Retinal pigment epithelial cell (primary cell): Measurements from ENCODE around the gene PLEKHA5.
"Not testable (repeated sequence)": the region's sequence is repeated elsewhere in the genome, so short reads cannot be mapped to it uniquely, and the experiment has no call there.

Experiments
- DNase-seq: peaks from one replicate; pipeline ENCODE4 v3.0.0-alpha.2; 2010; ENCODE audit warnings: low read depth
- H3K4me3 ChIP-seq: 2 replicates; pipeline ENCODE4 v1.5.1; 2011; ENCODE audit warnings: mild to moderate bottlenecking, low read length, control low read depth, moderate library complexity
- TF ChIP-seq, protein P1 (sequence below): conservative IDR thresholded peaks from 2 replicates; pipeline ENCODE4 v1.5.1; 2011; ENCODE audit warnings: low read depth, low read length, control low read depth, inconsistent platforms

PLEKHA5 gene

DNA sequence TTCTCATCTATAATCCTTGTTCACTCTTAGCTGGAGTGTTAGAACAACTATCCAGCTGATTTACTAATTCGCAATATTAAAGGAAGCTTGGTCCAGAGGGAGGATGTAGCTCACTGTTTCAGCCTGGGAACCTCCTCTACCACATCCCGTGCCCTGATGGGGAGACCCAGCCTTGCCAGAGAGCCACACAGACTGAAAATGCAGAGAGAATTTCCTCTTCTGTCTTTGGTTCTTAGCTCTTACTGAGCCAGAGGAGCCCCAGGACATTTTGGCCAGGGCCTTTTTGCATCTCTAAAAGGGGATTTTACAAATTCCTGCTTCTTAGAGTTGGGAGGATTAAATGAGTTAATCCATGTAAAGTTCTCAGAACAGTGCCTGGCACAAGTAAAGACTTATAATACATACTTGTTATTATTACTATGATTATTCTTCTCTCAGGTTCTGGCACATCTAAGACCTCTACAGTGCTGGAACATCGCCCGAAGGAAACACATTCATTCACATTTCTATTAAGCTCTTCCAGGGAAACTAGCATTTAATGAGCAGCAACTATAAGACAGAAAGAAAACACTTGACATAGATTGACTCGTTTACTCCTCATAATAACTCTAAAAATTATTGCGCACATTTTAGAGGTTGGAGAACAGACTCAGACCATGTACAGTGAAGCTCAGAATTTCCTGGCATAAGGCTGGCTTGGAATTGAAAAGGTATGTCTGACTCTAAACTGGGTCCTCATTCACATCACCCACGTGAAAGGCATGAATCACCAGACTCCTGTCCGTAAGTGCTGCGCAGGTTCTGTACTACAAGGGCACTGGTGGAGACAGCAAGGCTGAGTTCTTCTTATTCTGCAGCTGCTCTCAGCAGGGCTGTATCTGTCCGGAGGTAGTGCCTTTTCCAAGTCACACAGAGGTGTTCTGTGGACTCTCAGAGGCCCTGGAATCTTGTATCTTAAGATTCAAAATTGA, 282.0 kb downstream of the PLEKHA5 start:
- no peak overlapping the region for H3K4me3 ChIP-seq
- DNase-seq: peak; percentile 89
- TF ChIP-seq, protein P1, sequence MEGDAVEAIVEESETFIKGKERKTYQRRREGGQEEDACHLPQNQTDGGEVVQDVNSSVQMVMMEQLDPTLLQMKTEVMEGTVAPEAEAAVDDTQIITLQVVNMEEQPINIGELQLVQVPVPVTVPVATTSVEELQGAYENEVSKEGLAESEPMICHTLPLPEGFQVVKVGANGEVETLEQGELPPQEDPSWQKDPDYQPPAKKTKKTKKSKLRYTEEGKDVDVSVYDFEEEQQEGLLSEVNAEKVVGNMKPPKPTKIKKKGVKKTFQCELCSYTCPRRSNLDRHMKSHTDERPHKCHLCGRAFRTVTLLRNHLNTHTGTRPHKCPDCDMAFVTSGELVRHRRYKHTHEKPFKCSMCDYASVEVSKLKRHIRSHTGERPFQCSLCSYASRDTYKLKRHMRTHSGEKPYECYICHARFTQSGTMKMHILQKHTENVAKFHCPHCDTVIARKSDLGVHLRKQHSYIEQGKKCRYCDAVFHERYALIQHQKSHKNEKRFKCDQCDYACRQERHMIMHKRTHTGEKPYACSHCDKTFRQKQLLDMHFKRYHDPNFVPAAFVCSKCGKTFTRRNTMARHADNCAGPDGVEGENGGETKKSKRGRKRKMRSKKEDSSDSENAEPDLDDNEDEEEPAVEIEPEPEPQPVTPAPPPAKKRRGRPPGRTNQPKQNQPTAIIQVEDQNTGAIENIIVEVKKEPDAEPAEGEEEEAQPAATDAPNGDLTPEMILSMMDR: no peak

DNA sequence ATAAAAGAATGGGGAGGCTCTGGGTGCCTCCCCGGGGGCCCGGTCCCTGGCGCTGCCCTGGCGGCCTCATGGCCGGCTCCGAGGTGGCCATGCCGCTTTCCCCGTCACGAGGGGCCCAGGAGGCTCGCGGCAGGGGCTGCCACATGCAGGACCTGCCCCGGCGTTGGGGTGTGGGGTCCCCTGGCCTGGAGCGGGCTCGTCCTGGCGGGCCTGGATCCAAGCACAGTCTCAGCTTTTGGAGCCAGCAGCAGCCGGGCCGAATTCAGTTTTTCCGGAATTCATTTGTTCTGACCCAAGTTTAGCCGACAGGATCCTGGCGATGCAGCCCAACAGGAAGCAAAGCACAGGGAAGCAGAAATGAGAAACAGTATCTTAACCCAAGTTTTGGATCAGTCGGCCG, 283.3 kb downstream of the PLEKHA5 start:
- TF ChIP-seq, protein P1: no peak
- no peak overlapping the region for H3K4me3 ChIP-seq
- no peak for DNase-seq

DNA sequence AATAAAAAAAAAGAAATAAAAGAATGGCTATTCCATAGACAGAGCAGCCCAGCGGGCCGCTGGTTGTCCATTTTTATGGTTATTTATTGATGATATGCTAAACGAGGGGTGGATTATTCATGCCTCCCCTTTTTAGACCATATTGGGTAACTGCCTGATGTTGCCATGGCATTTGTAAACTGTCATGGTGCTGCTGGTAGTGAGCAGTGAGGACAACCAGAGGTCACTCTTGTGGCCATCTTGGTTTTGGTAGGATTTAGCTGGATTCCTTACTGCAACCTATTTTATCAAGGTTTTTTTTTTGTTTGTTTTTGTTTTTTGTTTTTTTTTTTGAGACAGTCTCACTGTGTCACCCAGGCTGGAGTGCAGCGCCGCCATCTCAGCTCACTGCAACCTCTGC, 284.0 kb downstream of the PLEKHA5 start:
- DNase-seq, H3K4me3 ChIP-seq: not testable (repeated sequence)

DNA sequence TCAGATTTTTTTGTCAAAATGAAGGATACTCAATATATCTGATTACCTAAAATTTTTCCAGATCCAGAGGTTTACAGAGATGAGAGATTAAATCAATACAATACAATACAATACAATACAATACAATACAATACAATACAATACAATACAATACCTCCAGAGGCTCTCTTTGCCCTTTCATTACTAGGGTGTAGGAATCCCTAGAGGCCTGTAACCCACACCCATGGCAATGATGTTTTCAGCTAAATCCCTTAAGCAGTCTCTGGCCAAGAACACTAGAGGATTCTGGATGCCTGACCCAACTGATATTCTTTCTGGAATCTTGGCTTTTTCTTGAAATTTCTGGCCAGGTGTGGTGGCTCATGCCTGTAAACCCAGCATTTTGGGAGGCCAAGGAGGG, 286.0 kb downstream of the PLEKHA5 start:
- TF ChIP-seq, protein P1: no peak
- no peak overlapping the region for H3K4me3 ChIP-seq
- no peak for DNase-seq

DNA sequence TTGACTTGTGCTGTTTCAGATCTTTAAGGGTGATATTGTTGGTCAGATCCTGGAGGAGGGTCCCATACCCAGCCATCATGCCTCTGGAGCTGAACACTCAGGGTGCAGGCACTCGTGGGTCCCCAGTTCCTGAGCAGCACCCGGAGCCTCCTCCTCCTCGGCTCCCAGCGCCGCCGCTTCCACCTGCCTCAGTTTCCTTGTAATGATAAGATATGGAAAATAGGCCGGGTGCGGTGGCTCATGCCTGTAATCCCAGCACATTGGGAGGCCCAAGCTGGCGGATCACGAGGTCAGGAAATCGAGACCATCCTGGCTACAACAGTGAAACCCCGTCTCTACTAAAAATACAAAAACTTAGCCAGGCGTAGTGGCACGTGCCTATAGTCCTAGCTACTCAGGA, 289.6 kb downstream of the PLEKHA5 start:
- no peak for DNase-seq
- TF ChIP-seq, protein P1: no peak
- H3K4me3 ChIP-seq: no peak overlapping the region

DNA sequence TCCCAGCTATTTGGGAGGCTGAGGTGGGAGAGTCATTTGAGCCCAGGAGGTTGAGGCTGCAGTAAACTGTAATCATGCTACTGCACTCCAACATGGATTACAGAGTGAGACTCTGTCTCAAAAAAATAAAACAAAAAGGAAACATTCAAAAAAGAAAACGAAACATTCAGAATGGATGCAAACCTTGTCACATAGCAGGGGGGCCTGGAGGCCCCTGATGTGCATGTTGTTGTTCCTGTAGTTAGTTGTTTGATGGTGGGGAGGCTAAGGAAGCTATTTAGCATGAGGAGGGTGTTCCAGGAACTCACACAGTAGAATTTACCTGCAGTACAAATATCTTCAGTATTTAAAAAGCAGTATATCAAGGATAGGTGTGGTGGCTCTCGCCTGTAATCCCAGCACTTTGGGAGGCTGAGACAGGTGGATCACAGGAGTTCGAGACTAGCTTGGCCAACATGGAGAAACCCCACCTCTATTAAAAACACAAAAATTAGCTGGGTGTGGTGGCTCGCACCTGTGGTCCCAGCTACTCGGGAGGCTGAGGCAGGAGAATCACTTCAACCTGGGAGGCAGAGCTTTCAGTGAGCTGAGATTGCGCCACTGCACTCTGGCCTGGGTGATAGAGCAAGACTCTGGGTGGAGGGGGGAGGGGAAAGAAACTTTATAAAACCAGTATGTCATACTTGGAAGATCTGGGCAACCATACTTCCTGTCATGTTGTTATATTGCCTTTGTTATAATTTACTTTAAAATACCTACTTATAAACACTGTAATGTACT, 292.2 kb downstream of the PLEKHA5 start:
- no peak for DNase-seq
- TF ChIP-seq, protein P1: no peak
- H3K4me3 ChIP-seq: no peak overlapping the region

DNA sequence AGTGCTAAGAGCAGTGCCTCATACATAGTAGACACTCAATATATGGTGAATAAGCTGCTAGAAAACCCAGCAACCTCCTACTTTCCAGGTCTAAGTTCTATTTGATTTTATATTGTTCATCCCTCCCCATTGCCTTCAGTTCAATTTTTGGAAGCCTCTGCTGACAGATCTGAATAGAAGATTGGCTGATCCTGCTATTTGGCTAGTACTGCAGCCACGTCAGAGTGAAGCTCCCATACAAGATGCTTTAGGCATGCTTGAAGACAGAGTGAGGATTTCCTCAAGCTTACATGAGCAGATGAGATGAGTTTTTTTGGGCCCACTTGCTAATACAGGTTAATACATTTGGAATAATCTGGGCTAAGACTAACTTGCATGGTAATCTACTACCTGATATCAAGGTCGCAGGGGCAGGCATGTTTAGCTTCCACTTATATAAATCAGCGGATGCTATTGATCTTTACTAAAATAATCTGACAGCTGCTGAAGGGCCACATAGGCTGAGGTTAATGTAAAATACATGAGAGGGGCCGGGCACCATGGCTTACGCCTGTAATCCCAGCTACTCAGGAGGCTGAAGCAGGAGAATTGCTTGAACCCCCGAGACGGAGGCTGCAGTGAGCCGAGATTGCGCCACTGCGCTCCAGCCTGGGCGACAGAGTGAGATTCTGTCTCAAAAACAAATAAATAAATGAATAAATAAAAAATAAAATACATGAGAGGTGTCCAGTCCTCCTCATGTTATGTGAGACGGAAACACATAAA, 293.8 kb downstream of the PLEKHA5 start:
- DNase-seq: no peak
- TF ChIP-seq, protein P1: no peak
- no peak overlapping the region for H3K4me3 ChIP-seq
